ENCODE data around the gene VPS35.

Gene VPS35

DNA sequence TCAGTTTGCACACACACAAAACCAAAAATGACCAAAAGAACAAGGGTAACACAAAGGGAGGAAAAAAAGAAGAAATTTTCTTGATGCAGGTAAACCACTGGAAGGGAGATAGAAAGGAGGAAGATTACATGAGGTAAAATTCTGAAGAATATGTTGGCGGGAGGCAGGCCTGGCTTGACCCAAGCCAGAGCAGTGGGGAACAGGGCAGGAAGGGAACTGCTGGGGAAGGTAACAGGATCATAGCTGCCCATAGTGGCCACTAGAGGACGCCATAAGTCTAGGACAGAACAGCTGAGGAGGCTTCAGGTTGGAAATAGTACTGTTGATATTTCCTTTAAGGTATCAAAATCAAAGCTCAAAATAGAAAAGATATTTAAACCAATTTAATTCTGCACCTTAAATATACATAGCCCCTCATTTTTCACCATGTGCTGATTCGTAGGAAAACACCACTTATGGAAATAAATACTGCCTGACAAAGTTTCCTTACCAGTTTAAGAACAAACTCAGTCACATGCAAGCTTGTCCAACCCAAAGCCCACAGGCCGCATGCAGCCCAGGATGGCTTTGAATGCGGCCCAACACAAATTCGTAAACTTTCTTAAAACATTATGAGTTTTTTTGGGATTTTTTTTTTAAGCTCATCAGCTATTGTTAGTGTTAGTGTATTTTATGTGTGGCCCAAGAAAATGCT is 15.5 kb downstream of the VPS35 start:
- Histone ChIP-seq H3K36me3 (replicated peaks) (peaks cover 35% of the 10 kb centered on the region), H3K4me3 (ENCODE audit: low read depth, low read length) (no peak overlapping the region), H3K27ac (no peak overlapping the region), H3K27me3 (replicated peaks) (no peaks in the 10 kb centered on the region)
- TF ChIP-seq, protein P1, sequence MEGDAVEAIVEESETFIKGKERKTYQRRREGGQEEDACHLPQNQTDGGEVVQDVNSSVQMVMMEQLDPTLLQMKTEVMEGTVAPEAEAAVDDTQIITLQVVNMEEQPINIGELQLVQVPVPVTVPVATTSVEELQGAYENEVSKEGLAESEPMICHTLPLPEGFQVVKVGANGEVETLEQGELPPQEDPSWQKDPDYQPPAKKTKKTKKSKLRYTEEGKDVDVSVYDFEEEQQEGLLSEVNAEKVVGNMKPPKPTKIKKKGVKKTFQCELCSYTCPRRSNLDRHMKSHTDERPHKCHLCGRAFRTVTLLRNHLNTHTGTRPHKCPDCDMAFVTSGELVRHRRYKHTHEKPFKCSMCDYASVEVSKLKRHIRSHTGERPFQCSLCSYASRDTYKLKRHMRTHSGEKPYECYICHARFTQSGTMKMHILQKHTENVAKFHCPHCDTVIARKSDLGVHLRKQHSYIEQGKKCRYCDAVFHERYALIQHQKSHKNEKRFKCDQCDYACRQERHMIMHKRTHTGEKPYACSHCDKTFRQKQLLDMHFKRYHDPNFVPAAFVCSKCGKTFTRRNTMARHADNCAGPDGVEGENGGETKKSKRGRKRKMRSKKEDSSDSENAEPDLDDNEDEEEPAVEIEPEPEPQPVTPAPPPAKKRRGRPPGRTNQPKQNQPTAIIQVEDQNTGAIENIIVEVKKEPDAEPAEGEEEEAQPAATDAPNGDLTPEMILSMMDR (IDR thresholded peaks at IDR 0.05; ENCODE audit: low read depth, low read length, missing control alignments), result peak; percentile 97
- peak; percentile 57 for DNase-seq
- in situ Hi-C loops (cut with HindIII; ENCODE audit: low pct_ligation_motif_present, low sequenced_read_pairs), result no loop called here

DNA sequence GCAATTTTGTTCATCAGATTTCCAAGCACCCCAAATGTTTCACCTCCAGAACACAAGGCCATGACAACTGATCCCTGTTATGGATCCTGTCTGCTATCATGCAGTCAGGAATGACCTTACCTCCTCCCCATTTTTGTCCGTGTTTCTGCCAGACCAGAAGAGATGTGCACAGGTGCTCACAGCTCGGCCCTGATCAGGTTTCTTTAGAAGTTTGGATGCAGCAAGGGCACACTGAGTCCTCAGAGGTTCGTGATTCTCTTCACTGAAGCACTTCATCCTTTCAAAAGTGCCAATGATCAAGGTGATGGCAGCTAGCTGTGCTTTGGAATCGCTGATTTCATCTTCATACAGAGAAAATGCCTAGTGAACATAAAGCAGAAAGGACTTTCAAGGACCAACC is 26.9 kb downstream of the VPS35 start:
- DNase-seq, result no peak
- H3K4me3 ChIP-seq (ENCODE audit: low read depth, low read length), result no peak overlapping the region
- in situ Hi-C loops (cut with HindIII; ENCODE audit: low pct_ligation_motif_present, low sequenced_read_pairs), result no loop called here
- H3K27ac ChIP-seq, result no peak overlapping the region
- peaks cover 44% of the 10 kb centered on the region for H3K36me3 ChIP-seq (replicated peaks)
- TF ChIP-seq, protein P1 (IDR thresholded peaks at IDR 0.05; ENCODE audit: low read depth, low read length, missing control alignments), result no peak
- no peaks in the 10 kb centered on the region for H3K27me3 ChIP-seq (replicated peaks)

DNA sequence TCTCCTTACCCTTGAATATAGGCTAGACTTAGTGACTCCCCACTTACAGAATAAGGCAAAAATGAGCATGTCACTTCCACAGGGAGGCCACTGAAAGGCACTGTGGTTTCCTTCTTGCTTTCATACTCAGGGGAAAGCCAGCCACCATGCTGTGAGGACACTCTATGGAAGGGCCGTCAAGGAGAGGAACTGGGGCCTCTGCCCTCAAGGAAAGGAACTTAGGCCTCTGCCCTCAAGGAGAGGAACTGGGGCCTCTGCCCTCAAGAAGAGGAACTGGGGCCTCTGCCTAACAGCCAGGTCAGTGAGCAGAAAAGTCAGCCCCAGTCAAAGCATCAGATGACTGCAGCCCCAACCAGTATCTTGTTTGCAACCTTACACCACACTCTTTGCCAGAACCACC is 30.1 kb downstream of the VPS35 start:
- Histone ChIP-seq H3K36me3 (replicated peaks) (peaks cover 30% of the 10 kb centered on the region), H3K27ac (no peak overlapping the region), H3K4me3 (ENCODE audit: low read depth, low read length) (no peak overlapping the region), H3K27me3 (replicated peaks) (no peaks in the 10 kb centered on the region)
- TF ChIP-seq, protein P1 (IDR thresholded peaks at IDR 0.05; ENCODE audit: low read depth, low read length, missing control alignments), result no peak
- in situ Hi-C loops (cut with HindIII; ENCODE audit: low pct_ligation_motif_present, low sequenced_read_pairs), result no loop called here
- DNase-seq, result no peak

DNA sequence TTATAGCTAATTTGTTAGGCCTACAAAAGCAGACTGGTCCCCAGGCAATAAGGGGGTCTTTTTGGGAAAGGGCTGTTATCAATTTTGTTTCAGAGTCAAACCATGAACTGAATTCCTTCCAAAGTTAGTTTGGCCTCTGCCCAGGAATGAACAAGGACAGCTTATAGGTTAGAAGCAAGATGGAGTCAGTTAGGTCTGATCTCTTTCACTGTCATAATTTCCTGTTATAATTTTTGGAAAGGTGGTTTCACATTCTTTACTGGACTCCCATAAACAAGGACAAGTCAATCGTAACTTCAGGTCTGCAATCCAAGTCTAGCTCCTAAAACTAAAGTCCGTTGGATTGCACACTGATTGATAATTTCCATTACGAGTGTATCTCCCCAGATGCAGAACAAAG is 37.7 kb downstream of the VPS35 start:
- Histone ChIP-seq H3K27me3 (replicated peaks) (no peaks in the 10 kb centered on the region), H3K36me3 (replicated peaks) (no peaks in the 10 kb centered on the region), H3K4me3 (ENCODE audit: low read depth, low read length) (no peak overlapping the region), H3K27ac (no peak overlapping the region)
- TF ChIP-seq, protein P1 (IDR thresholded peaks at IDR 0.05; ENCODE audit: low read depth, low read length, missing control alignments), result no peak
- no peak for DNase-seq
- in situ Hi-C loops (cut with HindIII; ENCODE audit: low pct_ligation_motif_present, low sequenced_read_pairs), result no loop called here

DNA sequence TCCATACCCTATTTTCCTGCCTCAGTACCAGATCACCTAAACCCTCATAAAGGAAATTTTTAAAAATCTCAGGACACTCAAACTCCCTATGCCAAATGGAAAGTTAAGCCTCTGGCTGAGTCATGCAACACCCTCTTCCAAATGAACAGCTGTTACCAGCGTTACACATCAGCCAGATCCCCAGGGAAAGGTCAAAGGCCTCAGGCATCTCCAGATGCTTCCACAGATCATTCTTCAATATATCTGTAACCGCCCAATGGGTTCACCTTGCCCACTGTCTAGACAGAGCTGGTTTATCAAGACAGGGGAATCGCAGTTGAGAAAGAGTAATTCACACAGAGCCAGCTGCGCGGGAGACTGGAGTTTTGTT is 38.7 kb downstream of the VPS35 start:
- H3K27me3 ChIP-seq (replicated peaks), result no peaks in the 10 kb centered on the region
- no peaks in the 10 kb centered on the region for H3K36me3 ChIP-seq (replicated peaks)
- H3K4me3 ChIP-seq (ENCODE audit: low read depth, low read length), result no peak overlapping the region
- DNase-seq, result peak; percentile 3
- no peak overlapping the region for H3K27ac ChIP-seq
- in situ Hi-C loops (cut with HindIII; ENCODE audit: low pct_ligation_motif_present, low sequenced_read_pairs), result no loop called here
- TF ChIP-seq, protein P1 (IDR thresholded peaks at IDR 0.05; ENCODE audit: low read depth, low read length, missing control alignments), result no peak
